DMS153 treated with DMSO at 0.1 percent for 48 hours (cell line): ENCODE results near the gene MICU1.
"Not testable (repeated sequence)": the region's sequence is repeated elsewhere in the genome, so short reads cannot be mapped to it uniquely, and the experiment has no call there.

ENCODE experiments used
- DNase-seq: peaks from one replicate; lab custom pipeline; 2025; ENCODE audit not compliant: unreplicated experiment; lab: John Stamatoyannopoulos, UW

The MICU1 gene

GRCh38 chr10:72625608-72626443 lies at the start of gene MICU1:
MICU1 (minus strand) TSS chr10:72626079; CDS start chr10:72566793, 59,286 bp downstream.
- peak; percentile 94 for DNase-seq

GRCh38 chr10:72674174-72674573 lies 48.3 kb upstream of the MICU1 start:
- not testable (repeated sequence) for DNase-seq

DNA sequence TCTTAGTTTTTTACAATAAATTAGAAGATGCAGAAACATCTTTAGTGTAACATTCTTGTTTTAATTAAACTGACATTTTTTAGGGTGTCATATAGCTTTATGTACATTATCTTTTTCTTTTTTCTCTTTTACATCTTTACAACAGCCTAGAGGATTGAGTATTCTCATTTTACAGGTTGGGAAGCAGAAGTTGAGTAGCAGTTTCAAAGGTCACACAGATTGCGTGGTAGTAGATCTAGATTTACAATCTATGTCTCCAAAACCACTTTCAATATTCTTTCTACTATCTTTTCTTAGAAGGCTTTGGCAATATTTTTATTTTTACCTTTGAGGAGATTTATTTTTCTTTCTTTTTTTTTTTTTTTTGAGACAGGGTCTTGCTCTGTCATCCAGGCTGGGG lies 47.4 kb upstream of the MICU1 start:
- DNase-seq = no peak

- DNase-seq = no peak
Measured at GRCh38 chr10:72667207-72667864, 41.5 kb upstream of the MICU1 start.

GRCh38 chr10:72665925-72666324 lies 40.0 kb upstream of the MICU1 start:
- no peak for DNase-seq

DNA sequence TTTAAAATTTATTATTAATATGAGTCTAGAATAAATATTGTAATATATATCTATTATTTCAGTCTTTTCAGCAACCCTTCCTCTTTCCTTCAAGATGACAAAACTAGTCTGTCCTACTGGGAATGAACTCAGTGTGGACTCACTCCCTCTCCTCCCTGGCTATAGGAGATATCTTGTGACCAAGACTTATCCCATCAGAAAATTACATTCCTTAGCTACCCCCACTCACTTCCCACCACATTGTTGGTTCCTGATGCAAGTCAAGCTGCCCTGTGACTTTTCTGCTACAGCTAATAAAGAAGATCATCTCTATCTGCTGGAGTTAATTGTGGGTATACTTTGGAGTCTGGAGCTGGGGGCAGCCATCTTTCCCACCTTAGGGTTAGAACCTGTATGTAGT lies 38.1 kb upstream of the MICU1 start:
- no peak for DNase-seq

GRCh38 chr10:72661431-72661830 lies 35.6 kb upstream of the MICU1 start:
- DNase-seq = no peak

- DNase-seq = no peak
Measured at GRCh38 chr10:72660220-72660619, 34.3 kb upstream of the MICU1 start.

GRCh38 chr10:72659694-72660093 lies 33.8 kb upstream of the MICU1 start:
- no peak for DNase-seq

DNA sequence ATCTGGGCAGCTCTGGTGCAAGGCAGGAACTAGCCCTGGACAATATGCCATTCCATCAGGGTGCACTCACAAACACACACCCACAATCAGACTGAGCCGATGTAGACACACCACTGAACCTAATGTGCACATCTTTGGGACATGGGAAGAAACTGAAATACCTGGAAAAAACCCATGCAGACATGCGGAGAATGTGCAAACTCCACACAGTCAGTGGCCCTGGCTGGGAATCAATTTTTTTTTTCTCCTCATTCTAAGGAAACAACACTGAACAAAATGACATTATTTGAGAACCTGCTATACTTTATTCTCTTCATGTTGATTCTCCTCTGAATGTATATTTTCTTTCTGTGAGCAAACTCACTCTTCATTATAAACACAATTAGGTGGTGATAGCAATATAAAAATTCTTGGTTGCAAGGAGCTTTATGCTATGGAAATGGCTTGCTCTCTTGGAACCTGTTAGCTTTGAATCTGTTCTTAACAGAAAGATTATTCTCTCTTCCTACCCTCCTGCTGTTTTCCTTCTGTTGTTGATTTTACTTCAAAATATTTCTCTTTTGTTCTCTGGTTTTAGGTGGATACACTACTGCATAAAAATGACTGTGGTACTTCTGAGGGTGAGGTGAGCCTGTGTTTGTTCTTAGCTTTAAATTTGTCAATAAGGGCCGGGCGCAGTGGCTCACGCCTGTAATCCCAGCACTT lies 33.0 kb upstream of the MICU1 start:
- DNase-seq = no peak

GRCh38 chr10:72654720-72655119 lies 28.8 kb upstream of the MICU1 start:
- no peak for DNase-seq

DNA sequence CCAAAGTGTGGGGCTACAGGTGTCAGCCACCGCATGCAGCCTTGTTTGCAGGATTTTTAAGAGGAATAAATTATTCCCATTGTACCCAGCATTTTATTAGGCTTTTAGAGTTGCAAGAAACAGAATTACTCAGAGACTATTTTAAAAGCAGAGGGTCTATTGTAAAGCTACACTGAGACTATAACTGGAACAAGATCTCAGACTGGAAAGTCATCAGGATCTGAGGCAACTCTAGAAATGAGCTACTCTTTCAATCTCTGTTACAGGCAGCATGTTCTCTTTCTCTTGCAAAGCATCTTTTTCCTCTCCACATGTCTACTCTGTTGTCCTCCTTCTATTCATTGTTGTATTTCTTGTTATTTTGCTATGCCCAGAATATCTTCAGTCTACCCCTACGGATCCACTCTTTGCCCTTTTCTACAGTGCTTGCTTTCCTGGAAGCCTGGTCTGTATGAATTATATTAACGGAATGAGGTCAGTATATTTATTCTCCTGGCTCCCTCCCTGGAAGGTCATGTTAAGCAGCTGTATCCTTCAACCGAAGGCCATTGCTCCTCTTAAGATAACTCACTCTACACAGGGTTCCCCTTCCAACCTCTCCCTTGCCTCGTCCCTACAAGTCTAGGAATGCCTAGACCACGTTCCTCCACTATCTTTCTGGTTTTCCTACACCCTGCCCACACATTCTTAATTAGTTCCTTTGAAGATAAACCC lies 27.7 kb upstream of the MICU1 start:
- no peak for DNase-seq

GRCh38 chr10:72649291-72649690 lies 23.4 kb upstream of the MICU1 start:
- no peak for DNase-seq

- DNase-seq = no peak
Measured at GRCh38 chr10:72648301-72648700, 22.4 kb upstream of the MICU1 start.

DNA sequence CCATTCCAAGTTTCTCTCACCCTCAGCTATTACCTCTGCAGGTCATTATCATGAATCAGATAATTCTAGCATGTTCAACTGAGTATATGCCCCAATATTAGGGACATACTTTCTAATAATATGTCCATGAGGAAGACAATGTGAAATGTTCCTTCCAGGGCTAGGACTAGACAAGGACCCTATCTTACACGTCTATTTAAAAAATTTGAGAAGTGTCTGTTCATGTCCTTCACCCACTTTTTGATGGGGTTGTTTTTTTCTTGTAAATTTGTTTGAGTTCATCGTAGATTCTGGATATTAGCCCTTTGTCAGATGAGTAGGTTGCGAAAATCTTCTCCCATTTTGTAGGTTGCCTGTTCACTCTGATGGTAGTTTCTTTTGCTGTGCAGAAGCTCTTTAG lies 21.1 kb upstream of the MICU1 start:
- not testable (repeated sequence) for DNase-seq

DNA sequence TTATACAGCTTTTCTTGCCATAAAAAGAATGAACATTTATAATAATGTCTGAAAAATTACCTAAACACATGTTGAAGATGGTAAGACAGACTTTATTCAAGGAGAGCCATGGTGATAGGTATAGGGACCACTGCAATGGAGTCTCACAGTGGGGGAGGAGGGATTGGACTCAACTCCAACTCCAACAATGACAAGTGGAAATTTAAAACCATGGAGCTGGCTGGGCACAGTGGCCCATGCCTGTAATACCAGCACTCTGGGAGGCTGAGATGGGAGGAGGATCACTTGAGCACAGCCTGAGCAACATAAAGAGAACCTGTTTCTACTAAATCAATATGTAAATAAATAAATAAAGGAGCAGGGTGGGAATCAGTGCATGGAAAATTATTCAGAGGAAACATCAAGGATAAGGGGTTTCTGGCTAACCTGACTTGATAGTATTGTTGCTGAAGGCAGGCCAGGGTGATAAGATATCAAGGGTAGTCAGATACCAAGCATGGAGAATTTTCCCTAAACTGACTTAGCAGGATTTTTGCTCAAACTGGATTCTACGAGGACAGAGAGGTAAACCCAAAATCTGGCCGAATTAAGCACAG lies 19.5 kb upstream of the MICU1 start:
- DNase-seq = no peak

DNA sequence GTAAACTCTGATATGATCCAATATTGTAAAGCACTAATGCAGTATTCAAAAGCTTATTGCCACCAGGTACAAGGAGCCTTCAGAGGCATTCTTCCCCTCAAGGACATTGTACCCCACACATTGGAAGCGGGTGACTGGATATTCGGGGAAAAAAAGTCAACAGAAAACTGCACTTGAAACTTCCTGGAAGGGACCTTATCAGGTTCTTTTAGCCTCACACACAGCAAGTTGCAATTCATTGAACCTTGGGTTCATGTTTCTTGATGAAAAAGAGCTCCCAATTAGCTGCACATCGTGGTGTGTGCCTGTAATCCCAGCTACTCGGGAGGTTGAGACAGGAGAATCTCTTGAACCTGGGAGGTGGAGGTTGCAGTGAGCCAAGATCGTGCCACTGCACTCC lies 16.4 kb upstream of the MICU1 start:
- no peak for DNase-seq

DNA sequence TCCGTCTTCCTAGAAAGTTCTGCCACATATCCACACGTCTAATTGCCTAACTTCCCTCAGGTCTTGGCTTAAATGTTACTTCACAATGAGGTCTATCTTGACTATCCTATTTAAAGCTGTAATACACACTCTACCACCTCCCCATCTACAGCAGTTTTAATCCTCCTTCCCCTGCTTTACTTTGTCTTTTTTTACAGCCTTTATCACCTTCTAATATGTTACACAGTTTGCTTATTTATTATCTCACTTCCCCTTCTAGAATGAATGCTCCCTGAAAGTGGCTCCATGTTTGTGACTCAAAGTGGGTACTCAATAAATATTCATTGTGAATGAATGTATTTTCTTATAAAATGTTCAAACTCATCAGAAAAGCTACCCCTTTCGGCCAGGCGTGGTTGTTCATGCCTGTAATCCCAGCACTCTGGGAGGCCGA lies 13.6 kb upstream of the MICU1 start:
- DNase-seq = no peak

DNA sequence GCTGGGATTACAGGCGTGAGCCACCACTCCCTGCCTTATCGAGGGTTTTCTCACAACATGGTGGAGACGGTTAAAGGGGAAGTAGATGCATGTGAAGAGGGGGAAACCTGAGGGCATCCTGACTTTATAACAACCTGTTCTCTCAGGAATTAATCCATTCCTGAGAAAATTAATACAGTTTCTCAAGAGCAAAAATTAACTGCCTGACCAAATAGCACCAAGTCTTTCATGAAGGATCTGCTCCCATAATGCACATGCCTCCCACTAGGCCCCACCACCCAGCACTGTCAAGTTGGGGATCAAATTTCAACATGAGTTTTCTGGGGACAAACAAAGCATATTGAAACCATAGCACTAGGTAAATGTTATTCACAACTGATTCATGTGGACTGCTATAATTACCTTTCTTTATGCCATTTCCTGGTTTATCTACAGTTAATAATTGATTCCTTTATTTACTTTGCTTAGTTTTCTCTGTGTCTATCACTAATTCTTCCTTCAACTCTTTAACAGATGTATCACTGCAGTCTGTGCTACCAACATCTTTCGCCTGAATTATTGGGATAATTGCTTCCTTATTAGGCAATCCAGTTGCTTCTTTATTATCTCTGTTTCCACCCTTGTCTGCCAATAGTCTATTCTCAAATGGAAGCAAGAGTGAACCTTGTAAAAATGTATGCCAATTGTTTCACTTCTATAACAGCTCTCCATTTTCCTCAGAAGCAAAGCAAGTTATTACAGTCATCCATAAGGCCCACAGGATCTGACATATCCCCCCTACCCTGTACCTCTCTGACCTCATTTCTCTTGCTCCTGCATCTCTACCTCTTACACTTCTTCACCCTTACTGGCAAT lies 12.9 kb upstream of the MICU1 start:
- peak; percentile 53 for DNase-seq

DNA sequence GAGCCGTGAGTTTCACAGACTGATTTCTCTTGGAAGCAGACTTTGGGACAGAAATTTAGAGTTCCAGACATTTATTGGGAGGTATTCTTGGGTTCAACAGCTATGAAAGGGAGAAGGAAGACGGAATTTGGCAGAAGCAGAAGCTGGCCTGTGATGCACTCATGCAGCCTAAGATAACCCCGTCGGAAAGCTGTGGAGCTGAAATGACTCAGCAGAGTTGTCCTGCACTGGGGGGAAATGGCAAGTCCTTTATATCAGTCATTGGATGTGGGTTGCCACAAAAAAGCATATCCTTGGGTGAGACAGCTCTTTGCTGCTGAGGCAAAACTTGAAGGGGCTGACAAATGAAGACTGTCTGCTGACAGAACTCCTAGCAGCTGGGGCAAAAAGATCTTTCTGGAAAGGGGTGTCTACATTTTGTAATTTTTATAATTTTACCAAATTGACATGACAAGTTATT lies 11.5 kb upstream of the MICU1 start:
- DNase-seq = no peak
